Kidney glomerular epithelial cell (primary cell): ENCODE data around the gene EIF4G3.
"Not testable (repeated sequence)": the region's sequence is repeated elsewhere in the genome, so short reads cannot be mapped to it uniquely, and the experiment has no call there.

Source experiments
- DNase-seq: peaks from one replicate; lab custom pipeline; 2025; lab: John Stamatoyannopoulos, UW

Gene EIF4G3

DNA sequence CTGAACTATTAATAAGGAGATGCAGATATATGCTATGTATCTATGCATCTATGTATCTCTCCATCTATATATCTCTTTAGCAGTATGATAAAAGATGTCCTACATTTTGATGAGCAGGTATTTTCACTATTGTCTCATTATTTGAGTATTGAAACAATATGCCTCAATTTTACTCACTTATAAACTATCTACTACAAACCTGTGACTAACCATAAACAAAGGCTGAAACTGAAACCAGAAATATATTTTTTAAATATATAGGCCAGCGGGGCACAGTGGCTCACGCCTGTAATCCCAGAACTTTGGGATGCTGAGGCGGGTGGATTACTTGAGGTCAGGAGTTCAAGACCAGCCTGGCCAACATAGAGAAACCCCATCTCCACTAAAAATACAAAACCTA, 22.0 kb downstream of the EIF4G3 start:
- no peak for DNase-seq

DNA sequence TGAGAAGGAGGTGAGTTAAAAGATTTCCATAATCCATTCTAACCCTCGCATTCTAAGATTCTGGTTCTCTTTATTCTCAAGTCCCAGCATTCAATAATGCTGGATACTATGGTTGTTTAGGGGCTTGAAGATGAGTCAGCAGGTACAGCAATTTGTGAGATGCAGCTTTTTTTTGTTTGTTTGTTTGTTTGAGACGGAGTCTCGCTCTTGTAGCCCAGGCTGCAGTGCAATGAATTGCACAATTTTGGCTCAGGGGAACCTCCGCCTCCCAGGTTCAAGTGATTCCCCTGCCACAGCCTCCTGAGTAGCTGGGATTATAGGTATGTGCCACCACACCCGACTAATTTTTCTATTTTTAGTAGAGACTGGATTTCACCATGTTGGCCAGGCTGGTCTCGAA, 23.3 kb downstream of the EIF4G3 start:
- DNase-seq, result no peak

DNA sequence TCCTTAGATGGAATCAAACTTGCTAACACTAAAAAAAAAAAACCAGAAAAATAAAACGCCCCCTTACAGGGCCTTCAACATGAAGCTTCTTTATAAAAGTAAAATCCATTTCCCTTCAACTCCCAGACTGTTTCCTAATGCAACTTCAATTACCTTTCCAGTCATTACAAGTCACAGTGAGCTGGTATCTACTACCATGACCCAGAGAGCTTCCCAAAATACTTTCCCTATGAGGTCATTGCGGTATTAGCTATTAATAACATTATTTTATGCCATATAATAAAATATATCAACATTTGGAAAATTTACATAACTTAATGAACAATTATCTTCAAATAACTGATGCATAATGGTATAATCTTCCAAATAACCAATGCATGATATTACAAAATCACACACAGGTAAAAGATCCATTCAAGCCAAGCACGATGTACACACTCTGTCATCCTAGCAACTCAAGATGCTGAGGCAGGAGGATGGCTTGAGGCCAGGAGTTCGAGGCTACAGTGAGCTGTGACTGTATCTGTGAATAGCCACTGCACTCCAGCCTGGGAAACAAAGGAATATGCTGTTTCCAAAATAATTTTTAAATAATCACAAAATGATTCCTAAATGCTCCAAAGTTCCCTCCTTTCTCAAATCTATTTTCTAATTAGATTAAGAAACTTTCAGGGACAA, 24.1 kb downstream of the EIF4G3 start:
- DNase-seq, result peak; percentile 30

DNA sequence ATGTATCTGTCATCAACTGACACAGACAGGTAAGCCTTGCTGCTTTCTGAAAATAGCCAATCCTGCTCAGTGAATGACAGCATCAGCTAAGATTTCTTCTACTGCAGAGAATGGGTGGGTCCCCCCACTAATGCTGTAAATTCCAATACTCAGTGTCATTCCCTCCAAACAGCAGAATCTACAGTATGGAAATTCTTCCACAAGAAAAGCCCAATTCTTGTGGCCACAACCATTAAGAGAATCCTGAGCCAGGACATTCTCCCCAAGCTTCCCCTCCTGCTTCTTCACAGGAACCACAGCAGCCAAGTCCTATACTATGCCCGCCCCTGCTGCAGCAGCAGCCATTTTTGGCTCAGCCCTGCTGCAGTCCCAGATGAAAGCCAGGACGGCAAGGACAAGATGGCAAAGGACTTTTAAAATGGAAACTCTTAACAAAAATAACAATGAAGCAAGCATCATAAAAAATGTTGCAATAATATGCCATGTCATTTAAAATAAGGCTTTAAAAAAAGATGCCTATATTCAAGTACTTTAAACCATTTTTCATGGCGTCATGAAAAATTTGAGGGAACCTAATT, 26.8 kb downstream of the EIF4G3 start:
- peak; percentile 79 for DNase-seq

- DNase-seq, result peak; percentile 65
These were observed 27.3 kb downstream of the EIF4G3 start for GRCh38 chr1:21149430-21149854.

DNA sequence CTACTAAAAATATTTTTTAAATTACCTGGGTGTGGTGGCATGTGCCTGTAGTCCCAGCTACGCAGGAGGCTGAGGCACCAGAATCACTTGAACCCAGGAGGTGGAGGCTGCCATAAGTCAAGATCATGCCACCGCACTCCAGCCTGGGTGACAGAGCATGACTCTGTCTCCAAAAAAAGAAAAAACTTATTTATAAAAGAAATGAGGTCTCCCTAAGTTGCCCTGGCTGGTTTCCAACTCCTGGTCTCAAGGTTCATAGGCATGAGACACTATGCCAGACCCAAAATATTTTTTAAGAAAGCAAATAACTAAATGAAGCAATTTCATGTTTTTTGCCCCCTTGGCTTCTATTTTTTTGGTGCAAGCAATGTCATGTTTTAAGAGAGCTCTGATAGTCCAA, 32.9 kb downstream of the EIF4G3 start:
- DNase-seq, result no peak

DNA sequence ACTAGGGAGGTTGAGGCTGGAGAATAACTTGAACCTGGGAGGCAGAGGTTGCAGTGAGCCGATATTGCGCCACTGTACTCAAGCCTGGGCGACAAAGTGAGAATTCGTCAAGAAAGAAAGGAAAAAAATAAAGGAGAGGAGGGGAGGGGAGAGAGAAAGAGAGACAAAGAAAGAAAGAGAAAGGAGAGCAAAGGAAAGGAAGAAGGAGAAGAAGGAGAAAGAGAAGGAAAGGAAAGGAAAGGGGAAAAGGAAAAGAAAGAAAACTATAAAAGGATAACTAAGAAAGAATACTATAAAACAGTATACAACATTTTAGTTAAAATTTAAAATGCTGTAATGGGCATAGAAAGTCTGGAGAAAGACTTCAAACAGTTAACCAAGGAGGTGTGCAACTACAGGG, 33.6 kb downstream of the EIF4G3 start:
- DNase-seq, result no peak

GRCh38 chr1:21141030-21141429, 35.7 kb downstream of the EIF4G3 start:
- no peak for DNase-seq

DNA sequence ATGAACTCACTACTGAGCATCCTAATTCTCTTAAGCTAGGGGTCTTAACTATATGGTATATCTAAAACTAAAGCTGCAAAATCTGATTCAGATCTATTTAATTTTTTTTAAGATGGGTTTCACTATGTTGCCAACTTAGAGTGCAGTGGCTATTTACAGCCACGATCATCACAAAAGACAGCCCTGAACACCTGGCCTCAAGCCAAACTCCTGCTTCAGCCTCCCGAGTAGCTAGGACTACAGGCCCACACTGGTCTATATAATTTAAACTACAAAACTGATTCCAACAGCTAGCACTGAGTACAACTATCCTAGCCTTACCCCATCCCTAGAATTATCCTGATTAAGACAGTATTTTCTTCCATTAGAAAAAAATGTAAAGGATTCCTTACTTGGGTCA, 37.1 kb downstream of the EIF4G3 start:
- DNase-seq, result no peak

DNA sequence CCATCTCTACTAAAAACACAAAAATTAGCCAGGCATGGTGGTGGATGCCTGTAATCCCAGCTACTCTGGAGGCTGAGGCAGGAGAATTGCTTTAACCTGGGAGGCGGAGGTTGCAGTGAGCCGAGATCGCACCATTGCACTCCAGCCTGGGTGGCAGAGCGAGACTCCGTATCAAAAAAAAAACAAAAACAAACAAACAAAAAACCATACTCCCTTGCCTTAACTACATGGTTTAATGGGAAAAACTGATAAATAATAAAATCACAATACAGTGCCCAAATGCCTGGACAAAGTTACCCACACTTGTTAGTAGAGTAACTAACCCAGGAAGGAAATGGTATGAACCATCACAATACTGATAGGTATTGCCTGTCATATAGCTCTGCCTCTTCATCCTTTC, 40.4 kb downstream of the EIF4G3 start:
- DNase-seq, result not testable (repeated sequence)

GRCh38 chr1:21131200-21131599, 45.5 kb downstream of the EIF4G3 start:
- DNase-seq, result no peak

DNA sequence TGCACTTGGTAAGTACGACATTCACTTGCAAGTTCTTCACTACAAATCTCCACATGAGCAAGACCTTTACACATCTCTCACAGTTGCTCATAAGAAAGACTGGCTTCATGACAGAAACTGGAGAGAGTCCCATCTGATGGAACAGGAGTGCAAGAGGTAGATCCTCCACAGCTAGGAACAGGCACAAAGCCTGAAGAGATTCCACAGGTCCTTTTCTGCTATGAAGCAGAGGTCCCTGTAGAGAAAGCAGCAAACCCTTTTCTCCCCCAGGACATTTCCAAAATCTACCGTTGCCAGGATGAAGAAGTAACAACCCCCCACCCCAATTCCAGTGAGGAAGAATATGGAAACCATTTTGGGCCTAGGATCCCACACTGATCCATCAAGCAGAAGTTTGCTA, 47.3 kb downstream of the EIF4G3 start:
- no peak for DNase-seq

DNA sequence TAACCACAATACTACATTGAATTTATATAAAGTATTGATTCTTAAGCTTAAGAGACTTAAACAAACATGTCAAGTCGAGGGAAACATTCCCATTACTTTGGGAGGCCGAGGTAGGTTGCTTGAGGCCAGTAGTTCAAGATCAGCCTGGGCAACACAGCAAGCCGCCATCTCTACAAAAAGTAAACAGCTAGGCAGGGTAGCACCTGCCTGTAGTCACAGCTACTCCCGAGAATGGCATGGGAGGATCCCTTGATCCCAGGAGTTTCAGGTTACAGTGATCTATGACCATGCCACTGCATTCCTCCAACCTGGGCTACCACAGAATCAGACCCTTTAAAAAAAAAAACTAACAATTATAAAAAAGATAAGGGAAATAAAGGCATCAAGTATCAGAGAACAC, 50.4 kb downstream of the EIF4G3 start:
- no peak for DNase-seq

- DNase-seq, result no peak
These were observed 51.9 kb downstream of the EIF4G3 start for GRCh38 chr1:21124846-21125245.

DNA sequence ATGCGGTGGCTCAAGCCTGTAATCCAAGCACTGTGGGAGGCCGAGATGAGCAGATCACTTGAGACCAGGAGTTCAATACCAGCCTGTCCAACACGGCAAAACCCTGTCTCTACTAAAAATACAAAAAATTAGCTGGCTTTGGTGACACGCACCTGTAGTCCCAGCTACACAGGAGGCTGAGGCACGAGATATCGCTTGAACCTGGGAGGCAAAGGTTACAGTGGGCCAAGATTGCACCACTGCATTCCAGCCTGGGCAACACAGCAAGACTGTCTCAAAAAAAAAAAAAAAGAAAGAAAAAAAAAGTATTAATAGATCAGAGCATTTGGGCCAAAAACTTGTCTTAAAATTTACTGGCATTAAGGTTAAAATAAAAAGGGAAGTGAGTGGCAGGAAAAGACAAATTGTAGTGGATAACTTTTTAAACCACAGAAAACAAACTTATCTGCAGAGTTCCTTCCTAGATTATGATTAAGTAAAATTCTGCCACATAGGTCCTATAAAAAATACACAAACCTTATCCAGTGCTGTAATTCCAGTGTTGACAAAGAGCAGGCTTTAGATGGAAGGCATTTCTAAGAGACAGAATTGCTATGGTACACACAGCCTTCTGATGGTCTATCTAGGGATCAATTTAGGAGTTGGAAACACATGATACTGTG, 53.3 kb downstream of the EIF4G3 start:
- no peak for DNase-seq

- DNase-seq, result no peak
These were observed 54.8 kb downstream of the EIF4G3 start for GRCh38 chr1:21121764-21122471.

DNA sequence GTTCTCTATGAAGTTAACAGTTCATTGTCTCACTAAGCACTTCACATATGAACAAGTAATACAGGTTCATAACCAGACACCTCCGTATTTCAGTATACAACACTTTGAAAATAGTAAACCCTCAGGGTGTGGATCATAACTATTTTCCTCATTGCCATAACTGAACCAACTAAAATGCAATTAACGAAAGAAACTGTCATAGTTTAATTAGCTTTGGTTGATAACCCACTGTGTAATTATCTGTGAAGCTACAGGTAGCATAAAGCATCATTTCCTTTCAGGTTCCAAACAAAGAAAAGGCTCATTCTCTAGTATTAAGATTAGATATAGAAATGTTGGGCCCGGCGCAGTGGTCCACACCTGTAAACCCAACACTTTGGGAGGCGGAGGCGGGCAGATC, 58.5 kb downstream of the EIF4G3 start:
- no peak for DNase-seq

GRCh38 chr1:21117597-21118001, 59.1 kb downstream of the EIF4G3 start:
- DNase-seq, result no peak

- DNase-seq, result no peak
These were observed 59.5 kb downstream of the EIF4G3 start for GRCh38 chr1:21117159-21117558.

DNA sequence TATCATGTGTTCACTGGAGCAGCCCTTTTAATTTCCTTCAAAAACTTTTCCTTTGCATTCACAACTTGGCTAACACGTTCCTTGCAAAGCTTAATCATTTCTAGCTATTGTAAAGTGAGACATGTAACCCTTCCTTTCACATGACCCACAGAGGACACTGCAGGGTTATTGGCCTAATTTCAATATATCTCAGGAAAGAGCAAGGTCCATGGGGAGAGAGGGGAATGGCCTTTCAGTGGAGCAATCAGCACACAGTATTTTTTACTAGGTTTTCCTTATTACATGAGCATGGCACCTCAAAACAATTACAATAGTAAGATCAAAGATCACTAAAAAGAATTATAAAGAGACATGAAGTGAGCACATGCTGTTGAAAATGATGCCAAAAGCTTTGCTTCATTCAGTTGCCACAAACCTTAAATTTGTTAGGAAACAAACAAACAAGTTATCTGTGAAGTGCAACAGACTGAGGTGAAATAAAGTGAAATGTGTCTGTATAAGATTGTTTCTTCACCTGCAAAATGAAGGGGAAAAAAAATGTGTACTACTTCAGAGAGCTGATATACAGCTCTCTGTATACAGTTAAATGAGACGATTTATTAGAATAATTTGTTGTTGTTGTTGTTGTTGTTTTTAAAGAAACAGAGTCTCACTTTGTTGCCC, 61.5 kb downstream of the EIF4G3 start:
- DNase-seq, result no peak

GRCh38 chr1:21114431-21114830, 62.3 kb downstream of the EIF4G3 start:
- no peak for DNase-seq

DNA sequence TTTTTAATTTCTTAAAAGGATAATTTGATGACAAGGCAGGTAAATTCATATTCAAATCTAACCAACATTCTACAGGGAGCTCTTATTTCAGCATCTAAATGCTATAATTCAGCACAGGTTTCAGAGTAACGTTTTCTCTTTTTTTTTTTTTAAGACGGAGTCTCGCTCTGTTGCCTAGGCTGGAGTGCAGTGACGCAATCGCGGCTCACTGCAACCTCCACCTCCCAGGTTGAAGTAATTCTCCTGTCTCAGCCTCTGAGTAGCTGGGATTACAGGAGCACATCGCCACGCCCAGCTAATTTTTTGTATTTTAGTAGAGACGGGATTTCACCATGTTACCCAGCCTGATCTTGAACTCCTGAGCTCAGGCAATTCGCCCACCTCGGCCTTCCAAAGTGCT, 66.5 kb downstream of the EIF4G3 start:
- no peak for DNase-seq
